HEK293 (cell line): ENCODE results near the gene MYBPH.

Experiments used
- CTCF ChIP-seq: fragments of 450-650 bp; formaldehyde crosslinking; IDR thresholded peaks from 2 replicates; pipeline ENCODE4 v1.5.1; 2016; ENCODE audit warnings: missing biosample characterization, missing genetic modification characterization
- MZF1 ChIP-seq: fragments of 450-650 bp; formaldehyde crosslinking; IDR thresholded peaks from 2 replicates; pipeline ENCODE4 v1.5.1; 2017; ENCODE audit warnings: missing biosample characterization, missing genetic modification characterization, borderline replicate concordance
- PBX3 ChIP-seq: sonication (generic); formaldehyde crosslinking; IDR thresholded peaks from 2 replicates; pipeline ENCODE4 v1.8.1; 2022; ENCODE audit warnings: mild to moderate bottlenecking, moderate library complexity, missing genetic modification reagents
- YY2 ChIP-seq: fragments of 450-650 bp; formaldehyde crosslinking; IDR thresholded peaks from 2 replicates; pipeline ENCODE4 v1.5.1; 2016; ENCODE audit warnings: missing biosample characterization, missing genetic modification characterization
- ZNF292 ChIP-seq: fragments of 450-650 bp; formaldehyde crosslinking; IDR thresholded peaks from 2 replicates; pipeline ENCODE4 v1.5.1; 2016; ENCODE audit warnings: low read depth, missing biosample characterization, missing genetic modification characterization, borderline replicate concordance
- ZNF362 ChIP-seq: fragments of 450-650 bp; formaldehyde crosslinking; IDR thresholded peaks from 2 replicates; pipeline ENCODE4 v1.5.1; 2016; ENCODE audit warnings: missing biosample characterization, missing genetic modification characterization
- ZNF37A ChIP-seq: fragments of 450-650 bp; IDR thresholded peaks from 2 replicates; pipeline ENCODE4 v1.5.1; 2018; ENCODE audit warnings: missing biosample characterization, missing genetic modification characterization
- ZNF830 ChIP-seq: fragments of 450-650 bp; IDR thresholded peaks from 2 replicates; pipeline ENCODE4 v1.5.0; 2018; ENCODE audit warnings: missing biosample characterization, missing genetic modification characterization, low read depth, mild to moderate bottlenecking, moderate library complexity

- no peak for TF ChIP-seq YY2
- no peak for TF ChIP-seq CTCF
- no peak for TF ChIP-seq ZNF830 (tag by site-specific recombination)
- no peak for TF ChIP-seq ZNF362
- no peak for TF ChIP-seq MZF1
- TF ChIP-seq ZNF37A (tag by site-specific recombination): no peak
- no peak for TF ChIP-seq PBX3 (CRISPR knock-in tag)
- no peak for TF ChIP-seq ZNF292 (tag by site-specific recombination)
Observed at GRCh38 chr1:203199002-203199401, 23.4 kb upstream of the MYBPH start.
